SK-N-SH (cell line): ENCODE measurements around the gene DOK3. TPM values are rescaled to one million over a fixed set of nuclear protein-coding genes. Genes with fewer than 3 reads are reported as not detected.

Source experiments
- CTCF ChIA-PET: fragments of 300-600, 350-600 bp; formaldehyde crosslinking; extraction: SDS; loops from one replicate; lab custom pipeline; 2021; lab: Yijun Ruan, JAX
- POLR2A ChIA-PET: fragments of 350-600 bp; sonication (Branson Sonifier 250); formaldehyde crosslinking; extraction: SDS; loops from one replicate; lab custom pipeline; 2020; ENCODE audit warnings: antibody characterized with exemption, inconsistent platforms; lab: Yijun Ruan, JAX
- DNase-seq: peaks from one replicate; pipeline ENCODE4 v3.0.0; 2012
- H2AFZ ChIP-seq: fragments of 200-600 bp; sonication (generic); 2 replicates; pipeline ENCODE4 v1.8.1; 2016; ENCODE audit warnings: antibody characterized with exemption, mild to moderate bottlenecking, low read depth
- H3F3A ChIP-seq: fragments of 200-600 bp; sonication (generic); replicated peaks from 2 replicates; pipeline ENCODE3; 2016; ENCODE audit warnings: antibody characterized with exemption, mild to moderate bottlenecking; ENCODE audit not compliant: insufficient read depth
- H3K27ac ChIP-seq, 2 experiments: fragments of 200-500 bp in 1 of 2; fragments of 200-600 bp in 1 of 2; sonication (Bioruptor generic) in 1 of 2; sonication (generic), shearing (Covaris generic) in 1 of 2; 2 replicates each; pipeline versions ENCODE4 v1.5.1 to v1.6.1; 2014 to 2016; ENCODE audit warnings: low read depth in 2 of 2, inconsistent platforms in 1 of 2, low read length in 1 of 2, mild to moderate bottlenecking in 1 of 2, mixed read lengths in 1 of 2
- H3K27me3 ChIP-seq: fragments of 200-600 bp; sonication (generic), shearing (Covaris generic); 2 replicates; pipeline ENCODE4 v1.6.1; 2016; ENCODE audit warnings: mixed run types; ENCODE audit not compliant: insufficient read depth
- H3K36me3 ChIP-seq, 2 experiments: fragments of 200-500 bp in 1 of 2; fragments of 200-600 bp in 1 of 2; sonication (Bioruptor generic) in 1 of 2; sonication (generic) in 1 of 2; replicated peaks in 1 of 2; 2 replicates each; pipeline versions ENCODE3 to v1.5.1; 2014 to 2016; ENCODE audit warnings: low read length in 1 of 2, mild to moderate bottlenecking in 1 of 2; ENCODE audit not compliant: insufficient read depth in 2 of 2, control insufficient read depth in 1 of 2
- H3K4me1 ChIP-seq, 2 experiments: fragments of 200-500 bp in 1 of 2; fragments of 200-600 bp in 1 of 2; sonication (Bioruptor generic) in 1 of 2; sonication (generic), shearing (Covaris generic) in 1 of 2; 2 replicates each; pipeline versions ENCODE4 v1.5.1 to v1.6.1; 2014 to 2016; ENCODE audit warnings: low read depth in 1 of 2, low read length in 1 of 2, mixed run types in 1 of 2; ENCODE audit not compliant: insufficient read depth in 2 of 2, control insufficient read depth in 1 of 2
- H3K4me2 ChIP-seq: fragments of 200-600 bp; sonication (generic), shearing (Covaris generic); 2 replicates; pipeline ENCODE4 v1.6.1; 2017; ENCODE audit warnings: mixed run types
- H3K4me3 ChIP-seq, 2 experiments: fragments of 200-500 bp in 1 of 2; fragments of 200-600 bp in 1 of 2; sonication (Bioruptor generic) in 1 of 2; sonication (generic), shearing (Covaris generic) in 1 of 2; 2 replicates each; pipeline versions ENCODE4 v1.5.1 to v1.8.1; 2014 to 2016; ENCODE audit warnings: low read depth in 2 of 2, inconsistent platforms in 1 of 2, low read length in 1 of 2, mild to moderate bottlenecking in 1 of 2, mixed read lengths in 1 of 2, moderate library complexity in 1 of 2
- H3K79me2 ChIP-seq: fragments of 200-600 bp; sonication (generic); 2 replicates; pipeline ENCODE4 v1.8.1; 2017; ENCODE audit warnings: mild to moderate bottlenecking; ENCODE audit not compliant: insufficient read depth
- H3K9ac ChIP-seq: fragments of 200-600 bp; sonication (generic); 2 replicates; pipeline ENCODE4 v1.6.1; 2017; ENCODE audit warnings: mixed run types
- H3K9me2 ChIP-seq: fragments of 200-600 bp; sonication (generic); 2 replicates; pipeline ENCODE4 v1.6.1; 2017; ENCODE audit warnings: mixed run types
- H3K9me3 ChIP-seq: fragments of 200-600 bp; sonication (generic); 2 replicates; pipeline ENCODE4 v1.6.1; 2017; ENCODE audit warnings: mixed run types, mild to moderate bottlenecking, moderate library complexity
- H4K20me1 ChIP-seq: fragments of 200-600 bp; sonication (generic); 2 replicates; pipeline ENCODE4 v1.6.1; 2017; ENCODE audit warnings: mild to moderate bottlenecking, mixed run types; ENCODE audit not compliant: insufficient read depth
- CHD2 ChIP-seq: fragments of 150-350 bp; IDR thresholded peaks from 2 replicates; pipeline ENCODE4 v1.6.1; 2018; ENCODE audit warnings: low read length; ENCODE audit not compliant: partially characterized antibody
- CTCF ChIP-seq: fragments of 200-600 bp; sonication (generic); IDR thresholded peaks from 2 replicates; pipeline ENCODE4 v1.6.1; 2017; ENCODE audit warnings: antibody characterized with exemption, mild to moderate bottlenecking, moderate library complexity
- ELF1 ChIP-seq: IDR thresholded peaks from 2 replicates; pipeline ENCODE4 v1.4.0; 2012
- EZH2phosphoT487 ChIP-seq: fragments of 200-600 bp; sonication (generic); IDR thresholded peaks from 2 replicates; pipeline ENCODE4 v1.6.1; 2017; ENCODE audit warnings: low read depth, mixed run types, mild to moderate bottlenecking, antibody characterized with exemption, moderate library complexity, borderline replicate concordance
- JUND ChIP-seq: IDR thresholded peaks from 2 replicates; pipeline ENCODE4 v1.4.0; 2012
- MEF2A ChIP-seq: IDR thresholded peaks from 2 replicates; pipeline ENCODE4 v1.4.0; 2012; ENCODE audit warnings: low read depth, borderline replicate concordance
- RFX5 ChIP-seq: IDR thresholded peaks from 2 replicates; pipeline ENCODE4 v1.6.1; 2012; ENCODE audit warnings: mild to moderate bottlenecking, improper control_type of control experiment, low read length
- RXRA ChIP-seq: IDR thresholded peaks from 2 replicates; pipeline ENCODE4 v1.4.0; 2012; ENCODE audit warnings: low read depth, mild to moderate bottlenecking, borderline replicate concordance
- TAF1 ChIP-seq: IDR thresholded peaks from 2 replicates; pipeline ENCODE4 v1.6.1; 2012; ENCODE audit warnings: low read depth, mild to moderate bottlenecking, low read length, moderate library complexity, borderline replicate concordance
- TCF12 ChIP-seq: IDR thresholded peaks from 2 replicates; pipeline ENCODE4 v1.4.0; 2012
- TEAD4 ChIP-seq: IDR thresholded peaks from 2 replicates; pipeline ENCODE4 v1.4.0; 2012; ENCODE audit warnings: mild to moderate bottlenecking, borderline replicate concordance; ENCODE audit not compliant: insufficient read depth
- ZBTB33 ChIP-seq: IDR thresholded peaks from 2 replicates; pipeline ENCODE4 v1.4.0; 2012; ENCODE audit warnings: low read depth, borderline replicate concordance
- WGBS: methylation state at CpG from one replicate; pipeline ENCODE4 v1.1.6; 2017; ENCODE audit warnings: low lambda C conversion rate; 5-methylcytosine and 5-hydroxymethylcytosine counted together
- polyA plus RNA-seq, 3 experiments: library from polyadenylated mRNA; depleted of rRNA; stranded (reverse); fragments of >200 nt; gene quantifications; 2 replicates each; pipeline ENCODE4 v1.2.3, GENCODE V29; 2012
- TF ChIP-seq, protein P1 (sequence below): fragments of 150-350 bp; IDR thresholded peaks from 2 replicates; pipeline ENCODE4 v1.6.1; 2016; ENCODE audit warnings: mild to moderate bottlenecking, low read depth, low read length
- TF ChIP-seq, protein P2 (sequence below): fragments of 150-350 bp; IDR thresholded peaks from 2 replicates; pipeline ENCODE4 v1.6.1; 2017; ENCODE audit warnings: antibody characterized with exemption, low read length, low read depth, borderline replicate concordance

DOK3 gene
- polyA plus RNA-seq, 1 of the 3 experiments (the other 2 are of a cell fraction), result 2.2 TPM

- POLR2A ChIA-PET, result interaction anchor here (0.6 kb wide), 1 partner anchor 19 kb away, joined by 3 read pairs; no protein-coding TSS in a partner anchor
- no peak for TF ChIP-seq ZBTB33
- TF ChIP-seq CHD2, result no peak
- TF ChIP-seq RFX5, result no peak
- TF ChIP-seq, protein P1, sequence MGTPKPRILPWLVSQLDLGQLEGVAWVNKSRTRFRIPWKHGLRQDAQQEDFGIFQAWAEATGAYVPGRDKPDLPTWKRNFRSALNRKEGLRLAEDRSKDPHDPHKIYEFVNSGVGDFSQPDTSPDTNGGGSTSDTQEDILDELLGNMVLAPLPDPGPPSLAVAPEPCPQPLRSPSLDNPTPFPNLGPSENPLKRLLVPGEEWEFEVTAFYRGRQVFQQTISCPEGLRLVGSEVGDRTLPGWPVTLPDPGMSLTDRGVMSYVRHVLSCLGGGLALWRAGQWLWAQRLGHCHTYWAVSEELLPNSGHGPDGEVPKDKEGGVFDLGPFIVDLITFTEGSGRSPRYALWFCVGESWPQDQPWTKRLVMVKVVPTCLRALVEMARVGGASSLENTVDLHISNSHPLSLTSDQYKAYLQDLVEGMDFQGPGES, result no peak
- TF ChIP-seq CTCF, result no peak
- TF ChIP-seq, protein P2, sequence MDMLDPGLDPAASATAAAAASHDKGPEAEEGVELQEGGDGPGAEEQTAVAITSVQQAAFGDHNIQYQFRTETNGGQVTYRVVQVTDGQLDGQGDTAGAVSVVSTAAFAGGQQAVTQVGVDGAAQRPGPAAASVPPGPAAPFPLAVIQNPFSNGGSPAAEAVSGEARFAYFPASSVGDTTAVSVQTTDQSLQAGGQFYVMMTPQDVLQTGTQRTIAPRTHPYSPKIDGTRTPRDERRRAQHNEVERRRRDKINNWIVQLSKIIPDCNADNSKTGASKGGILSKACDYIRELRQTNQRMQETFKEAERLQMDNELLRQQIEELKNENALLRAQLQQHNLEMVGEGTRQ, result no peak
- TF ChIP-seq TCF12, result no peak
- TF ChIP-seq ELF1, result no peak
- TF ChIP-seq EZH2phosphoT487, result no peak
- no peak for TF ChIP-seq RXRA
- no peak for TF ChIP-seq JUND
- TF ChIP-seq TAF1, result no peak
- no peak for TF ChIP-seq MEF2A
- no peak for TF ChIP-seq TEAD4
Observed at GRCh38 chr5:177542816-177543465, 33.3 kb upstream of the DOK3 start.

More at GRCh38 chr5:177542816-177543465, 33.3 kb upstream of the DOK3 start:
- CTCF ChIA-PET, result interaction anchor here (1.3 kb wide), 1 partner anchor 89 kb away, joined by 3 read pairs; no protein-coding TSS in a partner anchor
- no peaks in the 10 kb centered on the region for H3K27me3 ChIP-seq
- no peak overlapping the region for H3K4me2 ChIP-seq
- no peak overlapping the region for H3K9ac ChIP-seq
- H3K9me2 ChIP-seq, result no peaks in the 10 kb centered on the region
- peaks cover 16 to 22% of the 10 kb centered on the region in 2 experiments for H3K36me3 ChIP-seq
- peaks cover 68% of the 10 kb centered on the region for H4K20me1 ChIP-seq
- H3K27ac ChIP-seq, result peak overlapping the region in 1 of 2 experiments; percentile 8; a peak in 1 of 4 replicates
- peaks cover 84% of the 10 kb centered on the region for H3K79me2 ChIP-seq
- no peak overlapping the region for H3K4me3 ChIP-seq
- no peak for DNase-seq
- 92% methylated on average over 4 of the region's 4 CpGs for WGBS
- no peaks in the 10 kb centered on the region for H3K9me3 ChIP-seq
- peaks cover 38% of the 10 kb centered on the region for H3F3A ChIP-seq
- H3K4me1 ChIP-seq, result peaks cover 14 to 25% of the 10 kb centered on the region in 2 experiments
- no peak overlapping the region for H2AFZ ChIP-seq
